Mesothelial cell of epicardium (in vitro differentiated cells): ENCODE results near the gene C6orf163. TPM values are rescaled to one million over a fixed set of nuclear protein-coding genes. Genes with fewer than 3 reads are reported as not detected.

Experiments used
- DNase-seq, 2 experiments: peaks; one replicate each; pipeline ENCODE4 v3.0.0; 2021; ENCODE audit warnings: low spot score in 2 of 2; ENCODE audit not compliant: unreplicated experiment in 2 of 2
- H3K27ac Mint-ChIP-seq: 2 replicates; pipeline ENCODE4 v1.8.0; 2021; ENCODE audit warnings: mixed read lengths
- H3K27me3 Mint-ChIP-seq: 2 replicates; pipeline ENCODE4 v1.8.0; 2021; ENCODE audit warnings: low read depth, mixed read lengths
- H3K36me3 Mint-ChIP-seq: 2 replicates; pipeline ENCODE4 v1.8.0; 2021; ENCODE audit warnings: mixed read lengths
- H3K4me1 Mint-ChIP-seq: 2 replicates; pipeline ENCODE4 v1.8.0; 2021; ENCODE audit warnings: mixed read lengths
- H3K4me3 Mint-ChIP-seq: 2 replicates; pipeline ENCODE4 v1.8.0; 2021; ENCODE audit warnings: mild to moderate bottlenecking, moderate library complexity, mixed read lengths
- H3K9me3 Mint-ChIP-seq: 2 replicates; pipeline ENCODE4 v1.8.0; 2021; ENCODE audit warnings: mixed read lengths
- total RNA-seq: library from RNA; stranded (reverse); gene quantifications from 3 replicates; pipeline ENCODE4 v1.2.1, GENCODE V29; 2021
- TF ChIP-seq, protein P1 (sequence below): fragments of 200-600 bp; sonication (generic); IDR thresholded peaks from one replicate; pipeline ENCODE4 v1.5.0; 2021; ENCODE audit warnings: antibody characterized with exemption; ENCODE audit not compliant: unreplicated experiment

C6orf163 gene
- total RNA-seq, 1 donor from 2014 or later, result 10.0 TPM

DNA sequence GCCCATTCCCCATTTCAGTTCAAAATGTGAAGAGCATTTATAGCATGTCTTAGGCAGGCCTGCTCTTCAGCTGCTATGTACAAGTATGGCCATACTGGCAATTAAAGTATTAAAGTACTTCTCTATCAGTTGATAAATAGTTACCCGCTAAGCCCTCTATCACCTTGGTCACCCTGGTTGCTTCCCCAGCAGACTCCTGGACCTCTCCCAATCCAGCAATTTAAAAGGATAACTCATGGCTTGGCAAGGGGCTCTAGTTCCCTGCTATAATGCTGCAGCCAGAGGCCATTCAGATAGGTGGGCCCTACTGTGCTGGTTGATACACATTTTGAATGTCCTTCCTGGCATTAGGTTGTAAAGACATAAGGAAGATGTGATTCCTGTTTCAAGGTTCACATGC lies 7.0 kb downstream of the C6orf163 start:
- H3K27me3 Mint-ChIP-seq, result no peaks in the 10 kb centered on the region
- no peaks in the 10 kb centered on the region for H3K9me3 Mint-ChIP-seq
- peaks cover 7% of the 10 kb centered on the region for H3K36me3 Mint-ChIP-seq
- H3K4me1 Mint-ChIP-seq, result no peaks in the 10 kb centered on the region
- TF ChIP-seq, protein P1, sequence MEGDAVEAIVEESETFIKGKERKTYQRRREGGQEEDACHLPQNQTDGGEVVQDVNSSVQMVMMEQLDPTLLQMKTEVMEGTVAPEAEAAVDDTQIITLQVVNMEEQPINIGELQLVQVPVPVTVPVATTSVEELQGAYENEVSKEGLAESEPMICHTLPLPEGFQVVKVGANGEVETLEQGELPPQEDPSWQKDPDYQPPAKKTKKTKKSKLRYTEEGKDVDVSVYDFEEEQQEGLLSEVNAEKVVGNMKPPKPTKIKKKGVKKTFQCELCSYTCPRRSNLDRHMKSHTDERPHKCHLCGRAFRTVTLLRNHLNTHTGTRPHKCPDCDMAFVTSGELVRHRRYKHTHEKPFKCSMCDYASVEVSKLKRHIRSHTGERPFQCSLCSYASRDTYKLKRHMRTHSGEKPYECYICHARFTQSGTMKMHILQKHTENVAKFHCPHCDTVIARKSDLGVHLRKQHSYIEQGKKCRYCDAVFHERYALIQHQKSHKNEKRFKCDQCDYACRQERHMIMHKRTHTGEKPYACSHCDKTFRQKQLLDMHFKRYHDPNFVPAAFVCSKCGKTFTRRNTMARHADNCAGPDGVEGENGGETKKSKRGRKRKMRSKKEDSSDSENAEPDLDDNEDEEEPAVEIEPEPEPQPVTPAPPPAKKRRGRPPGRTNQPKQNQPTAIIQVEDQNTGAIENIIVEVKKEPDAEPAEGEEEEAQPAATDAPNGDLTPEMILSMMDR, result no peak
- DNase-seq, result no peak
- H3K27ac Mint-ChIP-seq, result no peak overlapping the region
- H3K4me3 Mint-ChIP-seq, result no peak overlapping the region

GRCh38 chr6:87356181-87356580 lies 11.6 kb downstream of the C6orf163 start:
- H3K27ac Mint-ChIP-seq, result no peak overlapping the region
- H3K27me3 Mint-ChIP-seq, result no peaks in the 10 kb centered on the region
- TF ChIP-seq, protein P1, result no peak
- DNase-seq, result no peak
- H3K4me1 Mint-ChIP-seq, result peaks cover 2% of the 10 kb centered on the region
- H3K9me3 Mint-ChIP-seq, result no peaks in the 10 kb centered on the region
- H3K36me3 Mint-ChIP-seq, result peaks cover 12% of the 10 kb centered on the region
- no peak overlapping the region for H3K4me3 Mint-ChIP-seq

- Mint-ChIP-seq H3K4me3 (no peak overlapping the region), H3K27me3 (no peaks in the 10 kb centered on the region), H3K9me3 (no peaks in the 10 kb centered on the region), H3K27ac (no peak overlapping the region), H3K36me3 (peaks cover 13% of the 10 kb centered on the region), H3K4me1 (peaks cover 2% of the 10 kb centered on the region)
- TF ChIP-seq, protein P1, result no peak
- DNase-seq, result no peak
Measured at GRCh38 chr6:87357479-87358196, 13.0 kb downstream of the C6orf163 start.

DNA sequence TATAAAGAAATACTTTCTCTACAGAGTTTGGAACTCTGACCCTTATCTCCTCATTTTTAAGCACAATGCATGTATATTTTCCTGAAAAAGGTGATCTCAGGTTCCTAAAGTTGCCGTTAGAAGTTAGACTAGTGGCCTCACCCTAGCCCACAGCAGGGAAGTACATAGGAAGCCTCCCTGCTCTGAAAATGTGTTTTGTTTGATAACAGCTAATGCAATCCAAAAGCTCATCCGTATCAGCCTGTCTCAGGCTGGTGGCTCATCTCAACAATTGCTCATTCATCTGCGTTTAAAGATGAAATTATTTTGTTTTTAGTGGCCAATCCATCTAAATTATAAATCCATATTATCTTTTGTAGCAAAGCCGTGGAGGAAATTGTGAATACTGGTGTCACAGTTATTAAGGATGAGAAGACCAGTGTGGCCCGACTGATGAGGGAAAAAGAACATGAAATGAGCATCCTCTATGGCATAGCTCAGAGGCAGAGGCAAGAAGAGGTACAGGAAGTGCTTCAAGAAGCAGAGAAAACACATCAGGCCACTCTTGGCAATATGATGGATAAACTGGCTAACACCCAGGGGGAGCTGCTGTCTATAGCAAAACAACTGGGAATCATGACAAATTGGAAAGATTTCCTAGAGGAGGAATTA lies 20.1 kb downstream of the C6orf163 start:
- H3K27me3 Mint-ChIP-seq, result no peaks in the 10 kb centered on the region
- TF ChIP-seq, protein P1, result no peak
- no peak overlapping the region for H3K27ac Mint-ChIP-seq
- DNase-seq, result no peak
- no peak overlapping the region for H3K4me3 Mint-ChIP-seq
- no peaks in the 10 kb centered on the region for H3K4me1 Mint-ChIP-seq
- peaks cover 35% of the 10 kb centered on the region for H3K36me3 Mint-ChIP-seq
- H3K9me3 Mint-ChIP-seq, result peaks cover 28% of the 10 kb centered on the region

GRCh38 chr6:87366072-87366827 lies 21.6 kb downstream of the C6orf163 start:
- Mint-ChIP-seq H3K4me3 (no peak overlapping the region), H3K4me1 (no peaks in the 10 kb centered on the region), H3K27me3 (no peaks in the 10 kb centered on the region), H3K9me3 (peaks cover 34% of the 10 kb centered on the region), H3K27ac (no peak overlapping the region), H3K36me3 (peaks cover 34% of the 10 kb centered on the region)
- DNase-seq, result no peak
- TF ChIP-seq, protein P1, result no peak
